ENCODE data around the gene NAT16. TPM values are rescaled to one million over a fixed set of nuclear protein-coding genes. Genes with fewer than 3 reads are reported as not detected.

NAT16 gene
- total RNA-seq, 4 donors from 2014 or later: not detected

GRCh38 chr7:101125989-101126650 lies 54.0 kb downstream of the NAT16 start:
- TF ChIP-seq EP300 (IDR thresholded peaks at IDR 0.05) (no peak), POLR2A (IDR thresholded peaks at IDR 0.05) (no peak), POLR2AphosphoS5 (IDR thresholded peaks at IDR 0.05) (no peak)
- peak overlapping the region in 1 of 2 donors; percentile 37 for H3K4me3 ChIP-seq
- H3K9me3 ChIP-seq: no peaks in the 10 kb centered on the region
- peaks cover 0 to 53% (median 35%) of the 10 kb centered on the region in 3 donors for H3K4me1 ChIP-seq
- WGBS, 2 donors (ENCODE audit: low coverage in 1 of 2): 57 to 75% methylated on average over 2 to 4 of the region's 15 CpGs
- peak overlapping the region in 3 of 4 donors; percentile 61 to 78 (median 70) for H3K27ac ChIP-seq
- H3K27me3 ChIP-seq: no peaks in the 10 kb centered on the region
- H3K36me3 ChIP-seq: no peaks in the 10 kb centered on the region
- ATAC-seq: peak; percentile 16

- Histone ChIP-seq H3K4me1 (peaks cover 0 to 53% (median 35%) of the 10 kb centered on the region in 3 donors), H3K36me3 (no peaks in the 10 kb centered on the region), H3K9me3 (no peaks in the 10 kb centered on the region), H3K27ac (peak overlapping the region in 2 of 4 donors; percentile 36 to 41), H3K4me3 (no peak overlapping the region), H3K27me3 (no peaks in the 10 kb centered on the region)
- no peak for ATAC-seq
- TF ChIP-seq CTCF (IDR thresholded peaks at IDR 0.05): no peak
- TF ChIP-seq EP300 (IDR thresholded peaks at IDR 0.05): no peak
- TF ChIP-seq POLR2AphosphoS5 (IDR thresholded peaks at IDR 0.05): no peak
- TF ChIP-seq POLR2A (IDR thresholded peaks at IDR 0.05): no peak
- WGBS, 2 donors (ENCODE audit: low coverage in 1 of 2): 22 to 24% methylated on average over 6 of the region's 7 CpGs
Observed at GRCh38 chr7:101124376-101125056, 55.6 kb downstream of the NAT16 start.

GRCh38 chr7:101123703-101124068 lies 56.4 kb downstream of the NAT16 start:
- TF ChIP-seq POLR2A (IDR thresholded peaks at IDR 0.05): no peak
- no peak for TF ChIP-seq CTCF (IDR thresholded peaks at IDR 0.05)
- TF ChIP-seq POLR2AphosphoS5 (IDR thresholded peaks at IDR 0.05): no peak
- no peak for TF ChIP-seq EP300 (IDR thresholded peaks at IDR 0.05)
- H3K36me3 ChIP-seq: no peaks in the 10 kb centered on the region
- peaks cover 0 to 53% (median 35%) of the 10 kb centered on the region in 3 donors for H3K4me1 ChIP-seq
- H3K4me3 ChIP-seq: no peak overlapping the region
- H3K9me3 ChIP-seq: no peaks in the 10 kb centered on the region
- WGBS, 2 donors (ENCODE audit: low coverage in 1 of 2): 0 to 100% methylated on average over 1 to 3 of the region's 3 CpGs
- peak overlapping the region in 1 of 4 donors; percentile 33 for H3K27ac ChIP-seq
- ATAC-seq: no peak
- H3K27me3 ChIP-seq: no peaks in the 10 kb centered on the region

- no peaks in the 10 kb centered on the region for H3K36me3 ChIP-seq
- TF ChIP-seq CTCF (IDR thresholded peaks at IDR 0.05) (no peak), EP300 (IDR thresholded peaks at IDR 0.05) (no peak), POLR2A (IDR thresholded peaks at IDR 0.05) (no peak), POLR2AphosphoS5 (IDR thresholded peaks at IDR 0.05) (no peak)
- no peak for ATAC-seq
- H3K4me3 ChIP-seq: no peak overlapping the region
- H3K27me3 ChIP-seq: no peaks in the 10 kb centered on the region
- H3K4me1 ChIP-seq: peaks cover 0 to 53% (median 35%) of the 10 kb centered on the region in 3 donors
- no peaks in the 10 kb centered on the region for H3K9me3 ChIP-seq
- 69 to 94% methylated on average over 6 to 7 of the region's 11 CpGs for WGBS, 2 donors (ENCODE audit: low coverage in 1 of 2)
- H3K27ac ChIP-seq: peak overlapping the region in 3 of 4 donors; percentile 86 to 89 (median 87)
Observed at GRCh38 chr7:101122933-101123702, 57.0 kb downstream of the NAT16 start.

Data from gastroesophageal sphincter (tissue), 4 donors.